ENCODE results near the gene SYT15. TPM values are rescaled to one million over a fixed set of nuclear protein-coding genes. Genes with fewer than 3 reads are reported as not detected.

Gene SYT15
- total RNA-seq, 1 donor from 2014 or later: 0.96 TPM

GRCh38 chr10:46548498-46549090, 30.3 kb upstream of the SYT15 start:
- intact Hi-C loops (cut with micrococcal nuclease): no loop called here
- H3K36me3 Mint-ChIP-seq (ENCODE audit: low read depth): no peaks in the 10 kb centered on the region
- no peak overlapping the region for H3K4me3 Mint-ChIP-seq
- H3K9me3 Mint-ChIP-seq: no peaks in the 10 kb centered on the region
- H3K27me3 Mint-ChIP-seq (ENCODE audit: insufficient read depth): peaks cover 3% of the 10 kb centered on the region
- H3K4me1 Mint-ChIP-seq (ENCODE audit: low read depth): no peaks in the 10 kb centered on the region
- no peak for DNase-seq (ENCODE audit: low spot score)
- H3K27ac Mint-ChIP-seq: no peak overlapping the region

DNA sequence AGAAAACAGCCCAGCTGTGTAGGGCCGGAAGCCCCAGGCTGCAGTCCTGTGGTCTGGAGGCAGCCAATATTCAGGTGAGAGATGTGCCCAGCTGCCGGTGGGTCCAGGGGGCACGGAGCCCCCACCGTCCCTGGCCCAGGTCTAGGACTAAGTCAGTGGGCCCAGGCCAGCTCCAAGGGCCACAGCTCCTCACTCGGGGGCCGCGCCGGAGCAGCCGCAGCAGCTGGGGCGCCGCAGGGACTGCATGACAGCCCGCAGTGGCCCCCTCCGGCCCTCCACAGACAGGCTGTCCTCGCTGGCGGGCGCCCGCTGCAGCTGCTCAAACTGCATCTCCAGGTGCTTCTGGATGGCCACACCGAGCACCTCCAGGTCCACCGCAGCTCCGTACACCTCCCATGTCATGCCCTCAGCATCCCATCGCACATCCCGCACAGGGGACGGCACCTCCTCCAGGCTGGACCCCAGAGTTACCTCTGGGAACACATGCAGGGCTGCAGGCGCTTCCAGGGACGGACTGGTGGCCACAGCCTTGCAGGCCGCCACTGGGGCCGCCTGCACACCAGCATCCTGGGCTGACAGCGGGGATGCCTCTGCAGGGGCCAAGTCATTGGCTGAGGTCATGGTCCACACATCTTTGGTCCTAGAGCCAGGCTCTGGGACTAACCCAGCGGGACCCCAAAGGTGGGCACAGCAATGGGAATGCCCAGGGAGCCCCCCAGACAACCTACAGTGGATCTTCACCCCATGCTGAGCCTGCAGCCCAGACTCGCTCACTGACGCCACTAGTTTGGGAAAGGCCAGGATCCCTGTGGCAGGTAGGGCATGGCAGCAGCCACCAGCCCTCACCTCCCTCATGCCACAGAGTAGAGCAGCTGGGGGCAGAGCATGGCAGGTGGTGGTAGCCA, 29.5 kb upstream of the SYT15 start:
- Mint-ChIP-seq H3K27ac (no peak overlapping the region), H3K27me3 (ENCODE audit: insufficient read depth) (peaks cover 3% of the 10 kb centered on the region)
- DNase-seq (ENCODE audit: low spot score): no peak

GRCh38 chr10:46550076-46550790, 28.7 kb upstream of the SYT15 start:
- intact Hi-C loops (cut with micrococcal nuclease): no loop called here

More for the DNA sequence above, 29.5 kb upstream of the SYT15 start:
- no peak overlapping the region for H3K4me3 Mint-ChIP-seq
- no peaks in the 10 kb centered on the region for H3K36me3 Mint-ChIP-seq (ENCODE audit: low read depth)
- intact Hi-C loops (cut with micrococcal nuclease): no loop called here
- no peaks in the 10 kb centered on the region for H3K4me1 Mint-ChIP-seq (ENCODE audit: low read depth)
- H3K9me3 Mint-ChIP-seq: no peaks in the 10 kb centered on the region

GRCh38 chr10:46550795-46551700, 27.9 kb upstream of the SYT15 start:
- Mint-ChIP-seq H3K4me3 (no peak overlapping the region), H3K9me3 (no peaks in the 10 kb centered on the region), H3K4me1 (ENCODE audit: low read depth) (no peaks in the 10 kb centered on the region), H3K27me3 (ENCODE audit: insufficient read depth) (peaks cover 4% of the 10 kb centered on the region), H3K36me3 (ENCODE audit: low read depth) (no peaks in the 10 kb centered on the region), H3K27ac (no peak overlapping the region)
- intact Hi-C loops (cut with micrococcal nuclease): no loop called here
- DNase-seq (ENCODE audit: low spot score): no peak

More at GRCh38 chr10:46550076-46550790, 28.7 kb upstream of the SYT15 start:
- H3K4me3 Mint-ChIP-seq: no peak overlapping the region
- no peaks in the 10 kb centered on the region for H3K27me3 Mint-ChIP-seq (ENCODE audit: insufficient read depth)
- no peaks in the 10 kb centered on the region for H3K9me3 Mint-ChIP-seq
- H3K36me3 Mint-ChIP-seq (ENCODE audit: low read depth): no peaks in the 10 kb centered on the region
- no peak overlapping the region for H3K27ac Mint-ChIP-seq
- no peak for DNase-seq (ENCODE audit: low spot score)
- H3K4me1 Mint-ChIP-seq (ENCODE audit: low read depth): no peaks in the 10 kb centered on the region

- Mint-ChIP-seq H3K27ac (no peak overlapping the region), H3K9me3 (no peaks in the 10 kb centered on the region), H3K36me3 (ENCODE audit: low read depth) (no peaks in the 10 kb centered on the region), H3K4me3 (no peak overlapping the region), H3K4me1 (ENCODE audit: low read depth) (no peaks in the 10 kb centered on the region), H3K27me3 (ENCODE audit: insufficient read depth) (peaks cover 6% of the 10 kb centered on the region)
- DNase-seq (ENCODE audit: low spot score): peak; percentile 1
- intact Hi-C loops (cut with micrococcal nuclease): no loop called here
Measured at GRCh38 chr10:46551701-46552525, 27.0 kb upstream of the SYT15 start.

- Mint-ChIP-seq H3K4me1 (ENCODE audit: low read depth) (no peaks in the 10 kb centered on the region), H3K27me3 (ENCODE audit: insufficient read depth) (peaks cover 6% of the 10 kb centered on the region), H3K9me3 (no peaks in the 10 kb centered on the region), H3K36me3 (ENCODE audit: low read depth) (no peaks in the 10 kb centered on the region), H3K27ac (no peak overlapping the region), H3K4me3 (no peak overlapping the region)
- intact Hi-C loops (cut with micrococcal nuclease): no loop called here
- no peak for DNase-seq (ENCODE audit: low spot score)
Measured at GRCh38 chr10:46552526-46553237, 26.2 kb upstream of the SYT15 start.

DNA sequence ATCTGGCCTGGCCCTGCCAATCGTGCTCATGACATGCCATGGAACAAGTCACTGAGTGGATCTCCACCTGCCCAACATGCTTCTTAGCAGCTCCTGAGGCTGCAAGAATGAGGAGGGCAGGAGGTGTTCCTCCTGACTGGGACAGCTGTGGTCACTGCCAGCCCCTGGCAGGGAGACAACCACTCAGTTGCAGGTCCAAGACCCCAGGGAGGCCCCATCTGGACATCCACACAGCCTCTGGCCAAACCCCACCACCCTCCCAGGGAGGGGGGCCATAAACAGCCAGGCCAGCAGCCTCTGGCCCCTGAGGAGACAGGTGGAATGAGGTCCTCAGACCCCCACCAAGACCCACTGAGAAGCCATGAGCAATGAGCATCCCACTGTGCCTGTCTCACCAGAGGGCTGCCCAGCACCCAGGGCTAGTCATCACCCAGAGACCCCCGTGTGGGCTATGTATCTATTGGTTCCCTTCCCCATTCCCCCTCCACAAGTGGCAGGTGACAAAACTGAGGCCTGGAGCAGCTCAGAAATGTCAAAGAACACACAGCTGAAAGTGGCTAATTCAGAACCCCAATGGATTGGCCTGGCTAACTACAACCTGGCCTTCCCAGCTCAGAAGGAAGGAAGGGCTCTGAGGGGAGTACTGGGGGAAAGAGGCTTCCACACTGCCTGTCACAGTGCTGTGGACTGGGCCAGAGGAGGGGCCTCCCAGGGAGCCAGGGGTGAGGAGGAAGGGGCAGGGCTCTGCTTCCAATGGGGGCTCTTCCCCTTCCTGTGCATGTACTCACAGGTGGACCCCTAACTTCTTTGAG, 25.5 kb upstream of the SYT15 start:
- peaks cover 6% of the 10 kb centered on the region for H3K27me3 Mint-ChIP-seq (ENCODE audit: insufficient read depth)
- no peak overlapping the region for H3K27ac Mint-ChIP-seq
- no peaks in the 10 kb centered on the region for H3K9me3 Mint-ChIP-seq
- no peak overlapping the region for H3K4me3 Mint-ChIP-seq
- peak; percentile 0 for DNase-seq (ENCODE audit: low spot score)
- intact Hi-C loops (cut with micrococcal nuclease): no loop called here
- H3K36me3 Mint-ChIP-seq (ENCODE audit: low read depth): no peaks in the 10 kb centered on the region
- no peaks in the 10 kb centered on the region for H3K4me1 Mint-ChIP-seq (ENCODE audit: low read depth)

- Mint-ChIP-seq H3K4me1 (ENCODE audit: low read depth) (no peaks in the 10 kb centered on the region), H3K4me3 (no peak overlapping the region), H3K27ac (no peak overlapping the region), H3K36me3 (ENCODE audit: low read depth) (no peaks in the 10 kb centered on the region), H3K9me3 (no peaks in the 10 kb centered on the region), H3K27me3 (ENCODE audit: insufficient read depth) (peaks cover 6% of the 10 kb centered on the region)
- intact Hi-C loops (cut with micrococcal nuclease): no loop called here
- no peak for DNase-seq (ENCODE audit: low spot score)
Measured at GRCh38 chr10:46554166-46554781, 24.7 kb upstream of the SYT15 start.

- no peaks in the 10 kb centered on the region for H3K36me3 Mint-ChIP-seq (ENCODE audit: low read depth)
- DNase-seq (ENCODE audit: low spot score): no peak
- H3K4me1 Mint-ChIP-seq (ENCODE audit: low read depth): no peaks in the 10 kb centered on the region
- intact Hi-C loops (cut with micrococcal nuclease): no loop called here
- peaks cover 6% of the 10 kb centered on the region for H3K27me3 Mint-ChIP-seq (ENCODE audit: insufficient read depth)
- H3K9me3 Mint-ChIP-seq: no peaks in the 10 kb centered on the region
- H3K4me3 Mint-ChIP-seq: no peak overlapping the region
- no peak overlapping the region for H3K27ac Mint-ChIP-seq
Measured at GRCh38 chr10:46555366-46555712, 23.6 kb upstream of the SYT15 start.

DNA sequence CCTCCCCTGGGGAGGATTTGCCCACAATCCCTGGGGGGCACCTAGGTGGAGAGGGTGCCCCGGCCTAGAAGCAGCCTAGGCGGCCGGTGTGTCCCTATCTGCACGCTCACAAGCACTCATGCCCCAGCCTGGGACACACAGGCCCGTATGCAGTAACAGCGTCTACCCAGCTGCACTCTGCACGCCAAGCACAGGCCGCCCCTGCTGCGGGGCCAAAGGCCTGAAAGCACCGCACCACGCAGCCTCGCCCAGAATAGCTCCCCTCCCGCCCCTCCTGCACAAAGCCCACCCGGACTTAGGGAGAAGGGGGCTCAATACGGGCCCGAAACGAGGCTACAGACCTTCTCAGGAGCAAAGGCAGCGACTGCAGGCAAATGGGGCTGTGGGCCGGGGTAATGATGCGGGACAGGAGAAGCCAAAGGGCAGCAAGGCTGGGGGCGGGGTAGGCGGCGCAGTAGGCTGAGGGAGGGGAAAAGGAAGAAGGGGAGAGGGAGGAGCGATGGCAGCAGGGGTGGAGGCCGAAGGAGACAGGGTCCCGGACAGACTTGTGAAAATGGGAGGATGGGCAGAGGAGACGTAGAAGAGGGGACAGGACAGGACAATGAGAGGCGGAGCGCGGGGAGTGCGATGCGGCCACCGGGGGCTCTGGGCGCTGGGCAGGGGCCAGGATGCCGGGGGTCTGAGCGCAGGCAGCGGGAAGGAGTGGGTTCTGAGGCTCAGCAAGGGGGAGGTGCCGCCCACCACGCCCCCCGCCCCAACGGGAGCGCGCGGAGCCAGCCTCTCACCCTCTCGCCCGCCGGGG, 23.0 kb upstream of the SYT15 start:
- Mint-ChIP-seq H3K36me3 (ENCODE audit: low read depth) (no peaks in the 10 kb centered on the region), H3K9me3 (no peaks in the 10 kb centered on the region), H3K27me3 (ENCODE audit: insufficient read depth) (peaks cover 6% of the 10 kb centered on the region), H3K4me1 (ENCODE audit: low read depth) (no peaks in the 10 kb centered on the region), H3K4me3 (no peak overlapping the region), H3K27ac (no peak overlapping the region)
- no peak for DNase-seq (ENCODE audit: low spot score)
- intact Hi-C loops (cut with micrococcal nuclease): no loop called here

All from activated T-helper 1 cell treated with anti-CD3 and anti-CD28 coated beads, Interleukin-12 subunit alpha, Interleukin-12 subunit beta, Interleukin-2, Interleukin-4 antibody, amounts not matched to agents 30 ng/mL and 10 ng/mL and 1 ng/mL, durations not matched to agents 14 hours and 24 hours and 36 hours (primary cell).